DND-41 (cell line): ENCODE data around the gene BICC1.

ENCODE experiments used
- ATAC-seq: fragments of 200-7000 bp; cut with Tn5 transposase; 3 replicates; pipeline ENCODE4 v1.9.1; 2021; ENCODE audit warnings: low read depth; ENCODE audit not compliant: insufficient read depth
- DNase-seq: peaks from one replicate; pipeline ENCODE4 v3.0.0-alpha.2; 2020
- H2AFZ ChIP-seq: 2 replicates; pipeline ENCODE4 v1.6.0; 2012; ENCODE audit warnings: low read depth, low read length
- H3K27ac ChIP-seq: 2 replicates; pipeline ENCODE4 v1.5.1; 2012; ENCODE audit warnings: low read length, inconsistent platforms
- H3K27me3 ChIP-seq: fragments of 200-600 bp; sonication (generic); 2 replicates; pipeline ENCODE4 v1.6.0; 2012; ENCODE audit warnings: low read length, mild to moderate bottlenecking, inconsistent platforms; ENCODE audit not compliant: insufficient read depth, poor library complexity
- H3K36me3 ChIP-seq: 2 replicates; pipeline ENCODE4 v1.5.1; 2012; ENCODE audit warnings: low read length, inconsistent platforms; ENCODE audit not compliant: insufficient read depth
- H3K4me1 ChIP-seq: 2 replicates; pipeline ENCODE4 v1.5.1; 2012; ENCODE audit warnings: mild to moderate bottlenecking, low read length; ENCODE audit not compliant: insufficient read depth
- H3K4me2 ChIP-seq: 2 replicates; pipeline ENCODE4 v1.6.0; 2012; ENCODE audit warnings: mild to moderate bottlenecking, moderate library complexity, low read length, inconsistent platforms; ENCODE audit not compliant: insufficient read depth
- H3K4me3 ChIP-seq, 2 experiments: fragments of 200-600 bp in 1 of 2; shearing (Covaris generic) in 1 of 2; 2 replicates each; pipeline ENCODE4 v1.5.1; 2012 to 2016; ENCODE audit warnings: inconsistent platforms in 2 of 2, low read length in 2 of 2, mild to moderate bottlenecking in 2 of 2, low read depth in 1 of 2, moderate library complexity in 1 of 2
- H3K79me2 ChIP-seq: 2 replicates; pipeline ENCODE4 v1.6.0; 2012; ENCODE audit warnings: low read length, inconsistent platforms; ENCODE audit not compliant: insufficient read depth
- H3K9ac ChIP-seq: 2 replicates; pipeline ENCODE4 v1.6.0; 2012; ENCODE audit warnings: low read depth, mild to moderate bottlenecking, inconsistent platforms, low read length, moderate library complexity
- H3K9me3 ChIP-seq: 2 replicates; pipeline ENCODE4 v1.5.1; 2012; ENCODE audit warnings: low read length, moderate library complexity, mild to moderate bottlenecking, inconsistent platforms; ENCODE audit not compliant: insufficient read depth, severe bottlenecking
- H4K20me1 ChIP-seq: 2 replicates; pipeline ENCODE4 v1.6.0; 2012; ENCODE audit warnings: low read length; ENCODE audit not compliant: insufficient read depth
- CTCF ChIP-seq: IDR thresholded peaks from 2 replicates; pipeline ENCODE4 v1.5.1; 2012; ENCODE audit warnings: borderline replicate concordance, low read length, moderate library complexity, mild to moderate bottlenecking; ENCODE audit not compliant: poor library complexity, severe bottlenecking; ENCODE audit errors: extremely low read depth
- EZH2 ChIP-seq: IDR thresholded peaks from 3 replicates; pipeline ENCODE4 v1.6.1; 2012; ENCODE audit warnings: borderline replicate concordance, low read depth, mild to moderate bottlenecking, moderate library complexity, low read length, inconsistent platforms; ENCODE audit not compliant: severe bottlenecking

Gene BICC1

GRCh38 chr10:58481569-58482109 lies 31.0 kb upstream of the BICC1 start:
- H4K20me1 ChIP-seq: no peaks in the 10 kb centered on the region
- H2AFZ ChIP-seq: no peak overlapping the region
- H3K9me3 ChIP-seq: no peaks in the 10 kb centered on the region
- 0 out of 2 replicates have a peak, but pooled peaks cover 3% of the 10 kb centered on the region for H3K4me1 ChIP-seq
- ATAC-seq (no peak), DNase-seq (no peak)
- no peak overlapping the region for H3K27ac ChIP-seq
- H3K9ac ChIP-seq: no peak overlapping the region
- H3K4me3 ChIP-seq: no peak overlapping the region
- no peaks in the 10 kb centered on the region for H3K27me3 ChIP-seq
- no peaks in the 10 kb centered on the region for H3K36me3 ChIP-seq
- H3K4me2 ChIP-seq: no peak overlapping the region
- TF ChIP-seq EZH2 (no peak), CTCF (no peak)
- H3K79me2 ChIP-seq: no peaks in the 10 kb centered on the region

DNA sequence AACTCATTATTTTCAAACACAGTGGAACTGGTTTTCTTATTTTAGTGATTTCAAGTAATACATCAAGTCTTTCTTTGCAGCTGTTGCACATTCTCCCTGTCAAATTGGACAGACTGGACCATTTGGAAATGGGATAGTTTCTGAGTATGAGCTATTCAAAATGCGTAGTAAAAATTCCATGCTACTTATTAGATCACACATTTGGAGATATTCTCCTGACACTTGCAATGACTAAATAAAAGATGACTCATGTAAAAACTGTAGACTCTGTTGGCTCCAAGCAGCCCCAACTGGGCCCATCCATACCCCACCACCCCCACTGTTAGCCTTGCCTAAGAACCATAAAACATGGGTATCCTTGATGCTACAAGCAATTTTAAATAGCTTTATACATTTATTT lies 25.9 kb upstream of the BICC1 start:
- ATAC-seq: no peak
- no peaks in the 10 kb centered on the region for H3K9me3 ChIP-seq
- H3K79me2 ChIP-seq: no peaks in the 10 kb centered on the region
- no peaks in the 10 kb centered on the region for H4K20me1 ChIP-seq
- H3K4me2 ChIP-seq: no peak overlapping the region
- H2AFZ ChIP-seq: no peak overlapping the region
- no peaks in the 10 kb centered on the region for H3K27me3 ChIP-seq
- no peak for DNase-seq
- no peaks in the 10 kb centered on the region for H3K4me1 ChIP-seq
- no peak overlapping the region for H3K4me3 ChIP-seq
- no peak overlapping the region for H3K9ac ChIP-seq
- H3K36me3 ChIP-seq: no peaks in the 10 kb centered on the region
- H3K27ac ChIP-seq: no peak overlapping the region
- TF ChIP-seq CTCF: no peak
- TF ChIP-seq EZH2: no peak

- DNase-seq (no peak), ATAC-seq (no peak)
- no peak for TF ChIP-seq CTCF
- no peak for TF ChIP-seq EZH2
- no peak overlapping the region for H3K9ac ChIP-seq
- H3K36me3 ChIP-seq: no peaks in the 10 kb centered on the region
- H3K4me2 ChIP-seq: no peak overlapping the region
- no peak overlapping the region for H3K4me3 ChIP-seq
- no peaks in the 10 kb centered on the region for H3K4me1 ChIP-seq
- H2AFZ ChIP-seq: no peak overlapping the region
- H4K20me1 ChIP-seq: no peaks in the 10 kb centered on the region
- H3K79me2 ChIP-seq: no peaks in the 10 kb centered on the region
- H3K9me3 ChIP-seq: no peaks in the 10 kb centered on the region
- no peaks in the 10 kb centered on the region for H3K27me3 ChIP-seq
- H3K27ac ChIP-seq: no peak overlapping the region
Observed at GRCh38 chr10:58488921-58489320, 23.8 kb upstream of the BICC1 start.

DNA sequence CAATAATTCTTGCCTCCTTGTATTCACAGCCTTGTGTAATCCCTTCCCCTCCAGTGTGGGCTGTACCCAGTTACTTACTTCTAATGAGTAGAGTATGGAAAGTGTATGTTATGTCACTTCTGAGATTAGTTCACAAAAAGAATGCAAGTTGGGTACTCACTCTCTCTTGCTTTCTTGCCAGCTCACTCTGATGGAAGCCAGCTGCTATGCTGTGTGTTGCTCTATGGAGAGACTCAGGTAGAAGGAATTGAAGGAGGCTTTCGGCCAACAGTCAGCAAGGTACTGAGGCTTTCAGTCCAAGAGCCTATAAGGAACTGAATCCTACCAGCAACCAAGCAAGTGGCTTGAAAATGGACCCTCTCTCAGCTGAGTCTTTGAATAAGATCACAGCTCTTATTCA lies 9.7 kb upstream of the BICC1 start:
- TF ChIP-seq CTCF (no peak), EZH2 (no peak)
- H3K4me2 ChIP-seq: no peak overlapping the region
- no peaks in the 10 kb centered on the region for H3K27me3 ChIP-seq
- H3K4me3 ChIP-seq: no peak overlapping the region
- no peaks in the 10 kb centered on the region for H3K4me1 ChIP-seq
- no peak overlapping the region for H3K9ac ChIP-seq
- H2AFZ ChIP-seq: no peak overlapping the region
- DNase-seq: no peak
- no peaks in the 10 kb centered on the region for H3K79me2 ChIP-seq
- no peaks in the 10 kb centered on the region for H4K20me1 ChIP-seq
- H3K36me3 ChIP-seq: no peaks in the 10 kb centered on the region
- H3K9me3 ChIP-seq: no peaks in the 10 kb centered on the region
- no peak overlapping the region for H3K27ac ChIP-seq
- ATAC-seq: no peak
